ENCODE measurements around the gene SV2C.

DNA sequence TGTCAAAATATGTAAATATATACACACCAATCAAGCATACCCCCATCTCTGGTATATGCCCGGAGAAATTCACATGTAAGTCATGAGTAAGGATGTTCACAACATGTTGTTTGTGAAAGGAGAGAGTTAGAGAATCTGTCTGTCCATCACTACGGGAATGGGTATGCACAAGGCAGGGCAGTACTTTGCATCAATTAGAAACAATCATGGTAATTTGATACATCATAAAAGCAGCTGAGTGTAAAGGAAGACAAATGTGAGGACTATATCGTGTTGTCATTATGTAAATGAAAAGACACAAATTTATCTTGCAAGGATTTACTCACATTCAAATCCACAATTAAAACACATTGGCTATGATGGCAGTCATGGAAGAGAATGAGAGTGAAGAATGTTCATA is 146.7 kb downstream of the SV2C start:
- TF ChIP-seq, protein P1, sequence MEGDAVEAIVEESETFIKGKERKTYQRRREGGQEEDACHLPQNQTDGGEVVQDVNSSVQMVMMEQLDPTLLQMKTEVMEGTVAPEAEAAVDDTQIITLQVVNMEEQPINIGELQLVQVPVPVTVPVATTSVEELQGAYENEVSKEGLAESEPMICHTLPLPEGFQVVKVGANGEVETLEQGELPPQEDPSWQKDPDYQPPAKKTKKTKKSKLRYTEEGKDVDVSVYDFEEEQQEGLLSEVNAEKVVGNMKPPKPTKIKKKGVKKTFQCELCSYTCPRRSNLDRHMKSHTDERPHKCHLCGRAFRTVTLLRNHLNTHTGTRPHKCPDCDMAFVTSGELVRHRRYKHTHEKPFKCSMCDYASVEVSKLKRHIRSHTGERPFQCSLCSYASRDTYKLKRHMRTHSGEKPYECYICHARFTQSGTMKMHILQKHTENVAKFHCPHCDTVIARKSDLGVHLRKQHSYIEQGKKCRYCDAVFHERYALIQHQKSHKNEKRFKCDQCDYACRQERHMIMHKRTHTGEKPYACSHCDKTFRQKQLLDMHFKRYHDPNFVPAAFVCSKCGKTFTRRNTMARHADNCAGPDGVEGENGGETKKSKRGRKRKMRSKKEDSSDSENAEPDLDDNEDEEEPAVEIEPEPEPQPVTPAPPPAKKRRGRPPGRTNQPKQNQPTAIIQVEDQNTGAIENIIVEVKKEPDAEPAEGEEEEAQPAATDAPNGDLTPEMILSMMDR (IDR thresholded peaks at IDR 0.05) = no peak
- TF ChIP-seq, protein P2, sequence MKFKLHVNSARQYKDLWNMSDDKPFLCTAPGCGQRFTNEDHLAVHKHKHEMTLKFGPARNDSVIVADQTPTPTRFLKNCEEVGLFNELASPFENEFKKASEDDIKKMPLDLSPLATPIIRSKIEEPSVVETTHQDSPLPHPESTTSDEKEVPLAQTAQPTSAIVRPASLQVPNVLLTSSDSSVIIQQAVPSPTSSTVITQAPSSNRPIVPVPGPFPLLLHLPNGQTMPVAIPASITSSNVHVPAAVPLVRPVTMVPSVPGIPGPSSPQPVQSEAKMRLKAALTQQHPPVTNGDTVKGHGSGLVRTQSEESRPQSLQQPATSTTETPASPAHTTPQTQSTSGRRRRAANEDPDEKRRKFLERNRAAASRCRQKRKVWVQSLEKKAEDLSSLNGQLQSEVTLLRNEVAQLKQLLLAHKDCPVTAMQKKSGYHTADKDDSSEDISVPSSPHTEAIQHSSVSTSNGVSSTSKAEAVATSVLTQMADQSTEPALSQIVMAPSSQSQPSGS (CRISPR knock-in tag; IDR thresholded peaks at IDR 0.05; ENCODE audit: borderline replicate concordance, low read depth) = no peak
- TF ChIP-seq FOXP1 (CRISPR knock-in tag; IDR thresholded peaks at IDR 0.05; ENCODE audit: borderline replicate concordance) = no peak
- no peak for TF ChIP-seq ESRRA (CRISPR knock-in tag; IDR thresholded peaks at IDR 0.05; ENCODE audit: borderline replicate concordance)
- TF ChIP-seq ZNF138 (CRISPR knock-in tag; conservative IDR thresholded peaks at IDR 0.05) = no peak
- TF ChIP-seq FOXK1 (CRISPR knock-in tag; IDR thresholded peaks at IDR 0.05) = no peak
- TF ChIP-seq EMX1 (CRISPR knock-in tag; IDR thresholded peaks at IDR 0.05) = no peak
- TF ChIP-seq, protein P3, sequence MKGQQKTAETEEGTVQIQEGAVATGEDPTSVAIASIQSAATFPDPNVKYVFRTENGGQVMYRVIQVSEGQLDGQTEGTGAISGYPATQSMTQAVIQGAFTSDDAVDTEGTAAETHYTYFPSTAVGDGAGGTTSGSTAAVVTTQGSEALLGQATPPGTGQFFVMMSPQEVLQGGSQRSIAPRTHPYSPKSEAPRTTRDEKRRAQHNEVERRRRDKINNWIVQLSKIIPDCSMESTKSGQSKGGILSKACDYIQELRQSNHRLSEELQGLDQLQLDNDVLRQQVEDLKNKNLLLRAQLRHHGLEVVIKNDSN (CRISPR knock-in tag; IDR thresholded peaks at IDR 0.05) = no peak
- no peak for TF ChIP-seq NR2C2 (CRISPR knock-in tag; IDR thresholded peaks at IDR 0.05)
- no peak for TF ChIP-seq SP1 (CRISPR knock-in tag; conservative IDR thresholded peaks at IDR 0.05)
- TF ChIP-seq JUN (CRISPR knock-in tag; IDR thresholded peaks at IDR 0.05) = no peak
- TF ChIP-seq, protein P4, sequence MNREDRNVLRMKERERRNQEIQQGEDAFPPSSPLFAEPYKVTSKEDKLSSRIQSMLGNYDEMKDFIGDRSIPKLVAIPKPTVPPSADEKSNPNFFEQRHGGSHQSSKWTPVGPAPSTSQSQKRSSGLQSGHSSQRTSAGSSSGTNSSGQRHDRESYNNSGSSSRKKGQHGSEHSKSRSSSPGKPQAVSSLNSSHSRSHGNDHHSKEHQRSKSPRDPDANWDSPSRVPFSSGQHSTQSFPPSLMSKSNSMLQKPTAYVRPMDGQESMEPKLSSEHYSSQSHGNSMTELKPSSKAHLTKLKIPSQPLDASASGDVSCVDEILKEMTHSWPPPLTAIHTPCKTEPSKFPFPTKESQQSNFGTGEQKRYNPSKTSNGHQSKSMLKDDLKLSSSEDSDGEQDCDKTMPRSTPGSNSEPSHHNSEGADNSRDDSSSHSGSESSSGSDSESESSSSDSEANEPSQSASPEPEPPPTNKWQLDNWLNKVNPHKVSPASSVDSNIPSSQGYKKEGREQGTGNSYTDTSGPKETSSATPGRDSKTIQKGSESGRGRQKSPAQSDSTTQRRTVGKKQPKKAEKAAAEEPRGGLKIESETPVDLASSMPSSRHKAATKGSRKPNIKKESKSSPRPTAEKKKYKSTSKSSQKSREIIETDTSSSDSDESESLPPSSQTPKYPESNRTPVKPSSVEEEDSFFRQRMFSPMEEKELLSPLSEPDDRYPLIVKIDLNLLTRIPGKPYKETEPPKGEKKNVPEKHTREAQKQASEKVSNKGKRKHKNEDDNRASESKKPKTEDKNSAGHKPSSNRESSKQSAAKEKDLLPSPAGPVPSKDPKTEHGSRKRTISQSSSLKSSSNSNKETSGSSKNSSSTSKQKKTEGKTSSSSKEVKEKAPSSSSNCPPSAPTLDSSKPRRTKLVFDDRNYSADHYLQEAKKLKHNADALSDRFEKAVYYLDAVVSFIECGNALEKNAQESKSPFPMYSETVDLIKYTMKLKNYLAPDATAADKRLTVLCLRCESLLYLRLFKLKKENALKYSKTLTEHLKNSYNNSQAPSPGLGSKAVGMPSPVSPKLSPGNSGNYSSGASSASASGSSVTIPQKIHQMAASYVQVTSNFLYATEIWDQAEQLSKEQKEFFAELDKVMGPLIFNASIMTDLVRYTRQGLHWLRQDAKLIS (CRISPR knock-in tag; IDR thresholded peaks at IDR 0.05; ENCODE audit: borderline replicate concordance) = no peak
- TF ChIP-seq, protein P5, sequence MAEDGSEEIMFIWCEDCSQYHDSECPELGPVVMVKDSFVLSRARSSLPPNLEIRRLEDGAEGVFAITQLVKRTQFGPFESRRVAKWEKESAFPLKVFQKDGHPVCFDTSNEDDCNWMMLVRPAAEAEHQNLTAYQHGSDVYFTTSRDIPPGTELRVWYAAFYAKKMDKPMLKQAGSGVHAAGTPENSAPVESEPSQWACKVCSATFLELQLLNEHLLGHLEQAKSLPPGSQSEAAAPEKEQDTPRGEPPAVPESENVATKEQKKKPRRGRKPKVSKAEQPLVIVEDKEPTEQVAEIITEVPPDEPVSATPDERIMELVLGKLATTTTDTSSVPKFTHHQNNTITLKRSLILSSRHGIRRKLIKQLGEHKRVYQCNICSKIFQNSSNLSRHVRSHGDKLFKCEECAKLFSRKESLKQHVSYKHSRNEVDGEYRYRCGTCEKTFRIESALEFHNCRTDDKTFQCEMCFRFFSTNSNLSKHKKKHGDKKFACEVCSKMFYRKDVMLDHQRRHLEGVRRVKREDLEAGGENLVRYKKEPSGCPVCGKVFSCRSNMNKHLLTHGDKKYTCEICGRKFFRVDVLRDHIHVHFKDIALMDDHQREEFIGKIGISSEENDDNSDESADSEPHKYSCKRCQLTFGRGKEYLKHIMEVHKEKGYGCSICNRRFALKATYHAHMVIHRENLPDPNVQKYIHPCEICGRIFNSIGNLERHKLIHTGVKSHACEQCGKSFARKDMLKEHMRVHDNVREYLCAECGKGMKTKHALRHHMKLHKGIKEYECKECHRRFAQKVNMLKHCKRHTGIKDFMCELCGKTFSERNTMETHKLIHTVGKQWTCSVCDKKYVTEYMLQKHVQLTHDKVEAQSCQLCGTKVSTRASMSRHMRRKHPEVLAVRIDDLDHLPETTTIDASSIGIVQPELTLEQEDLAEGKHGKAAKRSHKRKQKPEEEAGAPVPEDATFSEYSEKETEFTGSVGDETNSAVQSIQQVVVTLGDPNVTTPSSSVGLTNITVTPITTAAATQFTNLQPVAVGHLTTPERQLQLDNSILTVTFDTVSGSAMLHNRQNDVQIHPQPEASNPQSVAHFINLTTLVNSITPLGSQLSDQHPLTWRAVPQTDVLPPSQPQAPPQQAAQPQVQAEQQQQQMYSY (CRISPR knock-in tag; IDR thresholded peaks at IDR 0.05) = no peak
